Glutamatergic neuron (in vitro differentiated cells): ENCODE data around the gene MYOZ3. TPM values are rescaled to one million over a fixed set of nuclear protein-coding genes. Genes with fewer than 3 reads are reported as not detected.
A peak's percentile ranks its signal among the peaks of the same experiment; 100 is the strongest.

Experiments
- DNase-seq: peaks from one replicate; pipeline ENCODE4 v3.0.0; 2022
- H3K27ac Mint-ChIP-seq: one replicate; pipeline ENCODE4 v1.8.0; 2020; ENCODE audit warnings: mild to moderate bottlenecking, mixed read lengths, inconsistent platforms; ENCODE audit not compliant: unreplicated experiment
- H3K27me3 Mint-ChIP-seq: one replicate; pipeline ENCODE4 v1.8.0; 2020; ENCODE audit warnings: mild to moderate bottlenecking, moderate library complexity, mixed read lengths, inconsistent platforms; ENCODE audit not compliant: unreplicated experiment
- H3K36me3 Mint-ChIP-seq: one replicate; pipeline ENCODE4 v1.8.0; 2020; ENCODE audit warnings: mild to moderate bottlenecking, mixed read lengths, inconsistent platforms; ENCODE audit not compliant: unreplicated experiment
- H3K4me1 Mint-ChIP-seq: one replicate; pipeline ENCODE4 v1.8.0; 2020; ENCODE audit warnings: mild to moderate bottlenecking, low read depth, mixed read lengths, inconsistent platforms; ENCODE audit not compliant: unreplicated experiment
- H3K4me3 Mint-ChIP-seq: one replicate; pipeline ENCODE4 v1.8.0; 2020; ENCODE audit warnings: mild to moderate bottlenecking, mixed read lengths, inconsistent platforms; ENCODE audit not compliant: unreplicated experiment
- H3K9me3 Mint-ChIP-seq: one replicate; pipeline ENCODE4 v1.8.0; 2020; ENCODE audit warnings: mild to moderate bottlenecking, moderate library complexity, mixed read lengths, inconsistent platforms; ENCODE audit not compliant: unreplicated experiment
- CTCF ChIP-seq: fragments of 200-600 bp; sonication (generic); IDR thresholded peaks from one replicate; pipeline ENCODE4 v1.5.0; 2021; ENCODE audit not compliant: partially characterized antibody, unreplicated experiment
- total RNA-seq: library from RNA; stranded (reverse); fragmentation: NEBNext Ultra II Directional; extraction: Animal tissue kit (Norgen Biotek cat#: 25700); gene quantifications from one replicate; pipeline ENCODE4 v1.2.1, GENCODE V29; 2021; ENCODE audit not compliant: unreplicated experiment

MYOZ3 gene
- total RNA-seq, 1 donor from 2014 or later = 0.64 TPM

- Mint-ChIP-seq H3K27ac (peak overlapping the region; percentile 94), H3K27me3 (peaks cover 16% of the 10 kb centered on the region), H3K4me1 (peaks cover 59% of the 10 kb centered on the region), H3K9me3 (peaks cover 16% of the 10 kb centered on the region), H3K36me3 (no peaks in the 10 kb centered on the region), H3K4me3 (peak overlapping the region; percentile 43)
- no peak for TF ChIP-seq CTCF
- no peak for DNase-seq
Measured at GRCh38 chr5:150636391-150637244, 24.4 kb upstream of the MYOZ3 start.

- peak; percentile 77 for DNase-seq
- Mint-ChIP-seq H3K4me3 (peak overlapping the region; percentile 49), H3K4me1 (peaks cover 52% of the 10 kb centered on the region), H3K27me3 (peaks cover 16% of the 10 kb centered on the region), H3K36me3 (no peaks in the 10 kb centered on the region), H3K9me3 (peaks cover 12% of the 10 kb centered on the region), H3K27ac (peak overlapping the region; percentile 94)
- TF ChIP-seq CTCF = no peak
Measured at GRCh38 chr5:150637245-150638052, 23.6 kb upstream of the MYOZ3 start.

GRCh38 chr5:150638053-150638444 is 23.0 kb upstream of the MYOZ3 start:
- peak overlapping the region; percentile 86 for H3K27ac Mint-ChIP-seq
- no peak for DNase-seq
- H3K4me1 Mint-ChIP-seq = peaks cover 50% of the 10 kb centered on the region
- H3K4me3 Mint-ChIP-seq = peak overlapping the region; percentile 56
- no peak for TF ChIP-seq CTCF
- peaks cover 16% of the 10 kb centered on the region for H3K27me3 Mint-ChIP-seq
- H3K36me3 Mint-ChIP-seq = no peaks in the 10 kb centered on the region
- peaks cover 11% of the 10 kb centered on the region for H3K9me3 Mint-ChIP-seq

GRCh38 chr5:150638488-150639376 is 22.3 kb upstream of the MYOZ3 start:
- H3K4me1 Mint-ChIP-seq = peaks cover 46% of the 10 kb centered on the region
- H3K27ac Mint-ChIP-seq = peak overlapping the region; percentile 86
- no peak for TF ChIP-seq CTCF
- H3K9me3 Mint-ChIP-seq = peaks cover 11% of the 10 kb centered on the region
- H3K4me3 Mint-ChIP-seq = peak overlapping the region; percentile 56
- no peak for DNase-seq
- no peaks in the 10 kb centered on the region for H3K36me3 Mint-ChIP-seq
- H3K27me3 Mint-ChIP-seq = peaks cover 16% of the 10 kb centered on the region
